Activated CD8-positive, alpha-beta memory T cell treated with anti-CD3 and anti-CD28 coated beads, Interleukin-2, amount 50 U/mL, for 48 hours (primary cell): Measurements from ENCODE around the gene KIF1A.

ENCODE experiments used
- DNase-seq: peaks from one replicate; pipeline ENCODE4 v3.0.0-alpha.2; 2020

The KIF1A gene

DNA sequence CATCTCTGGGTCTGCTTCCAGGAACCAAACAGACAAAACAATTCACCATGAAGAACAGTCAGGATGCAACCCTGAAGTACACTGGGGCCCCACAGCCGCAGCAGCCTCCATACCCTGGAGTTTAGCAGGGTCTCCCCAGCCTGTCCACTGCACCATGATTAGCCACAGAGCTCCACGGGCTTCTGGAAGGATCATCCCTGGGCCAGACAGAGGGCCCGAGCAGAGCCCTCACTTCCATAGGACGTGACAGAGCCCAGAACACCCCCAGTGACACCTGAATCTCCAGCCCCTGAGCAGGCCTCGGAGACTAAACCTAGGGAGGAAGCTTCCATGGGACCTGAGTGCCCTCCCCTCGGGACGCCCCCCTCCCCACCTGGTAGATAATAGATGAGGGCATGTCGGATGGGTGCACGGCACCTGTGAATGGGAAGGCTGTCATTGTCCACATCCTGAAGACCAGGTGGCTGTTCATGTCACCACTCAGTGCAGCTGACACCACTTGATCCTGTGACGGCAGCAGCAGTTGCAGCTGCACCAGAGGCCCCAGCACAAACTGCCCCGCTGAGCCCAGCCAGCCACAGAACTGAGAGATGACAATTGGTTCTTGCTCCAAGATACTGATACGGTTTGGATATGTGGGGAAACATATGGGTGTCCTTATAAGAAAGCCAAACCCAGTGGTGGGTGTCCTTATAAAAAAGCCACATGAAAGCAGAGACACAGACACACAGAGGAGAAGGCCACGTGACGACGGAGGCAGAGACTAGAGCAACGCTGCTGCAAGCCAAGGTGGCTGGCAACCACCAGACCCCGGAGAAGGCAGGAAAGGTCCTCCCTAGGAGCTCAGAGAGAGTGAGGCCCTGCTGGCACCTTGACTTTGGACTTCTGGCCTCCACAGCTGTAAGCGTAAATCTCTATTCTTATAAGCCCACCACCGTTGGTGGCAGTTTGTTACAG, 23.2 kb downstream of the KIF1A start:
- no peak for DNase-seq

DNA sequence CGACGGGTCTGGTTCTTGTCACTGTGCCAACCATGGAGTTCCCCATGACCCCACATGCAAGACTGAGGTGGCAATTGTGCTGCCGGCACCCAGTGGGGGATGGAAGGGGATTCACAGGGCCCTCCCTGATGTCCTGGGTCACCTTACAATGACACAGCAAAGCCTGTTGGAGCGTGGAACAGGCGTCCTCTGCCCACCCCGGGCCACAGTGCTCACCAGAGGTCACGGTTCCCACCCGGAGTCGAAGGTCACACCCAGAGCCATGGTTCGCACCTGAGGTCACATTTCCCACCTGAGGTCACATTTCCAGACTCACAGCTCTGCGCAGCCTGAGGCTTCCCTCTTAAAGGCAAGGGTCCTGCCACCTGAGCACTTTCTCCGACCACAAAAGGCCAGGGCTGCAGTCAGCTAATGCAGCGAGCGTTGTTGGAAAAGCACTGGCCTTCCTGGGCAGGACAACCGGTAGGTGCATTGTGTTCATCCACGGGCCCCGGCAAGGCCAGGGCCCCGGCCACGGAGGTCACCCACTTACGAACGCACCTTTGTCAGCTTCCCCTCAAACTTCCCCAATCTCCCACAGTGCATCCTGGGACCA, 24.0 kb downstream of the KIF1A start:
- no peak for DNase-seq

DNA sequence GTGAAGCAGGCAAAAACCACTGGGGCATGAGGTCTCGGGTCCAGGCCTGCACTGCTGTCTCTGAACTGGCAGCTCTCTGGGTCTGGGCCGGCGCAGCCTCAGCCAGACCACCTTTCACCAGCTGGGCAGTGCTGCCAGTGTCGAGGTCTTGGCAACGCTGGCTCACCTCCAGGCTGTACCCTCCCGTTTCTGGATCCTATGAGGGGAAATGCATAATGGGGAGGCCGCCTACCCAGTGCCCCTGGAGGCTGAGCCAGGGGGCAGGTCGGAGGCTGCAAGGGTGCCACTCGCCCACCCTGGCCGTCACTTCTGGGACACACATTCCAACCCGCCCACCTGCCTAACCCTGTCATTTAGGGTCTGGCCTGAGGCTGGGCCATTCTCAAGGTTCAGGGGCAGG, 24.6 kb downstream of the KIF1A start:
- no peak for DNase-seq

DNA sequence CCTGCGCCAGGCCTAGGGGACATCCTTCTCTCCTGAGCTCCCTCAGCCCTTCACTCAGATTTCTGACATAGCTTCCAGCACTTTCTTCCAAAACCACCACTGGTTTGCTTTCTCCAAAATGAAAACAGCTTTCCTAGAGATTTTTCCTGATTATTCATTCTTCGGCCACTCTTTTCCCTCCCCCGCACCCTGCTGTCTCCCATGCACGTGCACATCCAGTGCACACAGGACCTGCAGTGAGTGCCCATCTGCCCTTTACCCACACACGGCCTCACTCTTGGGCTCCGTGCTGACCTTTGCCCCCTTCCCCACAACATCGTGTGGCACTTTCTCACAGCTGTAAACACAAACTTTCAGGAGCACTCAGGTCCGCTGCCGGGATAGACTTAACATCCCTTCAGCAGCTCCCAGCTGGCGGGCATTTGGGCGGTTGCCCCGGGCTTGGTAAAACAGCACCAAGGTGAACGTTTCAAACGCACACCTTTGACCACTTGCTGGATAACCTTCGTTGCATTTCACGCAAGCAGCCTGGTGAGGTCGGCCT, 25.8 kb downstream of the KIF1A start:
- no peak for DNase-seq

DNA sequence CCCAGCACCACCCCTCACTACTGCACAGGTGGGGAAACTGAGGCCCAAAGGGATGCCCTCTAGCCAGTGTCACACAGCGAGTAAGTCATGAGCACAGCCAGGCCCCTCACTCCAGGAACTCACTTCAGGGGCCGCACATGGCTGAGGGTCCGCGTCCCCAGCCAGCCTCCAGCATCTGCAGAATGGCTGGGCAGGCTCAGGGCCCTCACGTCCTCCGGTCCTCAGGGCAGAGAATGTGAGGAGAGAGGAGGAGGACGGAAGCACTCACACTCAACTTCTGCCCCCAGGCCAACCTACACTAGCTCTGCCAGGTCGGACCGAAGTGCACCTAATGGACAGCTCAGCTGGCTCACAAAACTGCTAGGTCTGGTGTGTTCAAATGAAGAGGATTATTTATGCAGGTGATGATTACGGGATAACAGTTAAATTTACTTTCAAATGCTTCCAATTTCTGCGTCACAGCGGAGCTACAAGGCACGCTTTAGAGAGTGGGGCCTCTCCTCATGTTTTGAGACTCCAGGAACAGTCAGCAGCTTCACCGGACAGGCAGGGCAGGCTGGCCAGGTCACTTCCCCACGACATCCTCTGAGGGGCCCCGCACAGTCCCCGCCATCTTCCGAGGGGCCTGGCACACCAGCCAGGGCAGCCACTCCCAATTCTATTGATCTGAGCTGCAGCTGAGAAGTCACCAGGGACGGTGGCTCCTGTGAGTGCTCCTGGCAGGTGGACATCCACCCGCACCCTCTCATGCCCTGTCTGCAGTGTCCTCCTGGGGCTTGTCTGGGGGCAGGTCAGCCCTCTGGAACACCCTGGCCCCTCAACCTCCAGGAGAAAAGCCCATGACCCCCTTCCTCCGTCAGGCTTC, 26.5 kb downstream of the KIF1A start:
- DNase-seq = no peak

DNA sequence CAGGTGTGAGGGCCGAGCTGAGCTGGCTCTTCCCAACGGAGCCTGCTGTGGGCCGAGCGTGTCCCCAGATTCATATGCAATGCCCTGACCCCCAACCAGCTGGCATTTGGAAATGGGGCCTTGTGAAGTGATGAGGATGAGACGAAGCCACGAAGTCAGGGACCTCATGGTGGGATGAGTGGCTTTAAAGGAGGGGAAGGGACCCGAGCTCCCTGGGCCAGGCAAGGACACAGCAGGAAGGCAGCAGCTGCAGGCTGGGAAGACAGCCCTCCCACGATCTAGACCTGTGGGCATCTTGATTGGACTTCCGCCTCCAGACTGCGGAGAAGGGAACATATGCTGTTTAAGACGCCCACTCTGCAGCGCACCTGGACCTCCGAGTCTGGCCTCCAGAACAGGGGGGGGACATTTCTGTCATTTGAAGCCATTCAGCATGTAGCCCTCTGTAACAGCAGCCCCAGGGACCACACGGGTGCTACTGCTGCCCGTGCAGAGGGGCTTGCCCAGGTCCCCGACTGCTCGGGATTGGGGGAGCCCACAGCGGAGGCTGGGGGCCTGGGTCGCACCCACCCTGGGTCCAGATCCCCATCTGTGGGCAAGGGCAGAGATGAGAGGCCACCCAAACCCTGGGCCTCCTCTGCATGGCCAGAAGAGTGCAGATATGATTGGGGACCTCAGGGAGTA, 27.2 kb downstream of the KIF1A start:
- no peak for DNase-seq

DNA sequence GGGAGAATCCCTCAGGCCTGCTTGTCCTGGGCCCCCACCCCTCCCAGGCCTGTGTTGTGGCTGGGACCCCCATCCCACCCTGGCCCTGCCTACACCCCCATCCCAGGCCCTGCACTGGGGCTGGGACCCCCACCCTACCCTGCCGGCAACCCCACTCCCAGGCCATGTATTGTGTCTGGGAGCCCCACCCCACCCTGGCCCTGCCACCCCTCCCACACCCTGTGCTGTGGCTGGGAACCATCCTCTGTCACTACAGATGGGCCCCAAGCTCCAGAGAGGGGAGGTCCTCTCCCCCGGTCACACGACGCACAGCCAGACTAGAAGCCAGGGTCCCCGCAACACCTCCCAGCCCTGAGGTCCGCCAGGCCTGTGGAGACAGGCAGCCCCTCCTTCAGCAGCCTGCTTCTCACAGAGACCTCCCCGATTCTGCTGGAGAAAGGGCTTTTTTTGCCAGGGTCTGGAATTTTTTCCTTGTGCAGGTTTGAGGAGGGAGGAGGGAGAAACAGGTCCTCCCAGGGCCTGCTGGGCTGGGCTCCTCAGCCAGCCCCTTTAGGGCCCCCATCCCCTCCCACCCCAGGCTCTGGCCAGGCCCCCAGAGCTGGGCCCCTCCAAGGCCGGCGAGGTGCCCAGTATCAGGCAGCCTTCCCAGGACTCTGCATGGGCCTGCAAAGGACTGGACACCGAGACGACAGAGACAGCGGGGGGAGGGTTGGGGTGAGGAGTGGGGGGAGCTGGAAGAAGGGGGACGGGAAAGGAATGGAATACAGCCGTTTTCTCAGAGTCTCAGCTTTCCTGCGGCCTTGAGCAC, 28.0 kb downstream of the KIF1A start:
- no peak for DNase-seq

DNA sequence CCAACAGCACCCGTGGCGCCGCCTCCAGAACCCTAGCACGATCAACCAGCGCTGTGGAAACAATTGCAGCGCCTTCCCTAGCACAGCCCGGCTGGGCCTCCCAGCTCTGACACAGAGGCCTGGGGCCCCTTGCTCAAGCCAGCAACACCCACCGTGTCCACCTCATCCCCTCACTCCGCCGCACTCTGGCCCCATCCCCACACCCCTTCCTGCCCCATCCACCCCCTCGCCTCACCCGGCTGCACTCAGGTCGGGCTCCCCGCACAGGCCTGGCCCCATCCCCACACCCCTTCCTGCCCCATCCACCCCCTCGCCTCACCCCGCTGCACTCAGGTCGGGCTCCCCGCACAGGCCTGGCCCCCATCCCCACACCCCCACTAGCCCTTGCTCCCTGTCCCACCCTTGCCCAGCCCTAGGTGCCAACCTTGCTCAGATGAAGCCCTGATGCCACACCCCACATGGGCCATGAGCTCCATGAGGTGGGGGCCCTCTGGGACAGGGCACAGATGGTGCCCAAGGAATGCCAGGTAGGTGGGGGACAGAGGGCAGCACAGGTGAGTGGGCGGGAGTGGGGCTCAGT, 28.7 kb downstream of the KIF1A start:
- DNase-seq = no peak

DNA sequence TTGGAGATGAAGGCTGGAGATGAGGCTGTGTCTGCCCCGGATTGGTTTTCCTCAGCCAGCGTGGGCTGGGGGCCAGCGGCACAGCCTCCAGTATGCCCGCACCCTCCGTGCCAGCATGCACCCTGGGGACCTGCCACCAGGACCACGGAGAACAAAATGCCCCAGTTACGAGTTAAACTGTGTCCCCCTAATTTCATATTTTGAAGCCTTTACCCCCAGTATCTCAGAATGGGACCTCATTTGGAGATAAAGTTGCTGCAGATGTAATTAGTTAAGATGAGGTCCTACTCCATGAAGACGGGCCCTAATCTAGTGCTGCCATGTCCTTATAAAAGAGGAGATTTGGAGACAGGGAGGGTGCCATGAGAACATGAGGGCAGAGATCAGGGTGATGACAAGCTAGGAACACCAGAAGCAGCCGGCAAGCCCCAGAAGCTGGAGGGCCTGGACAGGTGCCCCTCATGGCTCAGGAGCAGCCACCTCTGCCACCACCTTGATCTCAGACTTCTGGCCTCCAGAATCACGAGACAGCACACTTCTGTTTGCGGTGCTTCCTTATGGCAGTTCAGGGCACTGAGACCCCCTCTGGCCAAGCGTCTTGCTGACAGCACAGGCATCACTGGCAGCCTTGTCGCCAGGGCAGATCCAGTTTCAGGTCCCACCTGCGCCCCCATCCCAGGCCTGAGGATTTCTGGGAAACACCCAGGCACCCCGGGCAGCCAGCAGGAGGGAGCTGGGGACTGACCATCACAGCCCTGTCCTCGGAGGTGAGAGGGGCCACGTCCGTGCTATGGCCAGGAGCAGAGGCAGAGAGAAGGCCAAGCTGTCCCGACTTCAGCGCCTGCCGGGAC, 29.4 kb downstream of the KIF1A start:
- no peak for DNase-seq

DNA sequence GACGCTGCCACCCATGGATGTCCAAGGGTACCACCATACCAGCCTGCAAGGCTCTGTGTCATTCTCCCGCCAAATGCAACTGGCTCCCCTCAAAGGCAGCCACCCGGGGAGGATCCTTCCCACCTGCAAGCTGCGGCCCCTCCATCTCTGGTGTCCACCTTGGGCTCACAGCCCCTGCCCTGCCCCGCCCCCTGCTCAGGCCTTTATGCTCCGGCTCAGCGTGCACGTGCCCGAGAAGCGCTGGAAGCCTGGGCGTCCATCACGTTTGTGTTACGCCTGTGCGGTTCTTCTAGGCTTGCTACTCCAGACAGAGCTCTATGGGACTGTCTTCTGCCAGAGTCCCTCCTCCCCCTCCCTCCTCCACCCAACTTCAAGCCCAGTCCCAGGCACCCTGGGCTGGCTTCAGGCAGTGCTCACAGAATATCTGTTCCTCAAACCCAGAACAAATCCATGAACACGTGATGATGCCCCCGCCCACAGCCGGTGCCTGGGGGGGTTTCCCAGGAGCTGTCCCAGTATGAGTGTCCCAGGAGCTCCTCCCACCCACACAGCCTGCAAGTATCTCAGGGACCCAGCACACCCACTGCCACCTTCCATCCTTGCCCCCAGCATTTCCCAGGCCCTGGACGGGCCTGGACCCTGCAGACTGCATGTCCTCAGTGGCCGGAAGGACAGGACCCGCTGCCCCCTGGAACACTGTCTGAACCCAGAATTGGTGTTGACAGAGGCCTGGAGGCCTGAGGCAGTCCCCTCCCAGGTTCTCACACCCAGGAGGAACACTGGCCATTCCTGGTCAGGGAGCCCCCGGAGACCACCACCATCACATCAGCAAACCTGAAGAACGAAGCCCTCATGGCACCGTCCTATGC, 30.3 kb downstream of the KIF1A start:
- no peak for DNase-seq

DNA sequence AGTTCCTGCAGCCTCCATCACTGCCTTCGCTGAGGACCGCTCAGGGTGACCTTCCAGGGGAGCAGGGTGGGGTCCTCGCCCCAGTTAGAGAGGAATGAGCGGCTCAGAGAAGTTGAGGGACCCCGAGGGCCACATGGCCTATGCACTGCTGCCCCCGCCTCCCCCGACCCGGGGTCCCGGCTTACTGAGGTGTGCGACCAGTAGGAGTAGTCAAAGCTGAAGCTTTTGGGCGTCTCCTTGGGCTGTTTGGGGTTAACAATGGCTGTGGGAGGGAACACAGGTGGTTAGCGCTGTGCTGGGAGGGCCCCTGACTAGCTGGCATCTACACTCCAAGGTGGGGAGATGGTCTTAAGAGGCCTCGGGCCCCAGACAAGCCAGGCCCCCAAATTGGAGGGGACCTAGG, 31.0 kb downstream of the KIF1A start:
- no peak for DNase-seq

DNA sequence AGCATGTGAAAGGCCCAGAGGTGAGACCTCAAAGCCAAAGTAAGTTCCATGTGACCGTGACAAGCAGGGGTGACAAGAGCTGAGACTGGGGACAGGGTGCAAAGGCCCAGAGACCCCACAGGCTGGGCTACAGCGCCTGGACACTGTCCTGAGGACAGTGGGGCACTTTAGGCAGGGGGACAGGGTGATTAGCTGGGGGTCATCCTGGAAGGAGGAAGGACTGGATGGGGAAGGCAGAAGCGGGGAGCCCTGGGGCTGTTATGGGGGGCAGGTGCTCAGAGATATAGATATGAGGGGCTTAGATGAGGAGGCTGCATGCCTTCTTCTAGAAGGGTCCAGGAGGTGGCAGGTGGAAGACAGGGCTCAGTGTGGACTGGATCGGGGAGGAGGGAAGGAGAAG, 31.5 kb downstream of the KIF1A start:
- no peak for DNase-seq

DNA sequence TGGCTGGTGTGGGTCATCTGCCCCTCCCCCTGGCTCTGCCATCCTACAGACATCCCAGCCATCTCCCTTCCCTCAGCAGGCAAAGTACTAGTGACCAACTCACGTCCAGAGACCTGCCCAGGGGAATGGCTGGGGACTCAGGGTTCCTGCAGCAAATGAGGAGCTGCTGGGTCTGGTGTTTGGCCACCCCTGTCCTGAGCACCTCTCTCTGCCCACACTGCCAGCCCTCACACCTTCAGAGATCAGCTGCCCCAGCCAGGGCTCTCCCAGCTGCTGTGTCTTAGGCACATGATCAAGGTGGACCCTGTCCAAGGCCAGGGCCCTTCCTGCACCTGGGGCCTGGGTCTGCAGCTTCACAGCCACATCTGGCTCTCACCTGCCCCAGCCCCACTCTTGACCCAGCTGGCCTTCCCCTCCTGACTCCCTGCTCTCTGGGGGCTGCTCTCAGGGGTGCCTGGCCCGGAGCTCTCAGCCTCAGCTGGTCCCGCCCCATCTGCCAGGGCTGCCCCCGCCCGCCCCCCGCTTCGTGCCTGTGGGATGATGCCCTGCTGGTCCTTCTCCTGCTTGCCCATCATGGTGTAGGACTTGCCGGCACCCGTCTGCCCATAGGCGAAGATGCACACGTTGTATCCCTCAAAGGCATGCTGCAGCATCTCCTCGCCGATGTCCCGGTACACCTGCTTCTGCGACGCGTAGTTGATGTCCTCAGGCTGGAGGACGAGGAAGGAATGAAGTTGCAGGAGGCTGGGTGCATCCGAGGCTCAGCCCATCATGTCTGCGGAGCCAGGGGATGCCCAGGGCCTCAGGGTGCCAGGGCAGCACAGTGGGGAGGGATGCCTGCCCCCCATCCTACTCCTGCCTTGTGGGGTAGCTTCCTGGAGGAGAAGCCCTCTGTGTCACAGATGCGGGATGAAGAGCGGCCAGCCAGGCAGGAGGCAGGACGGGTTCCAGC, 32.2 kb downstream of the KIF1A start:
- DNase-seq = no peak

DNA sequence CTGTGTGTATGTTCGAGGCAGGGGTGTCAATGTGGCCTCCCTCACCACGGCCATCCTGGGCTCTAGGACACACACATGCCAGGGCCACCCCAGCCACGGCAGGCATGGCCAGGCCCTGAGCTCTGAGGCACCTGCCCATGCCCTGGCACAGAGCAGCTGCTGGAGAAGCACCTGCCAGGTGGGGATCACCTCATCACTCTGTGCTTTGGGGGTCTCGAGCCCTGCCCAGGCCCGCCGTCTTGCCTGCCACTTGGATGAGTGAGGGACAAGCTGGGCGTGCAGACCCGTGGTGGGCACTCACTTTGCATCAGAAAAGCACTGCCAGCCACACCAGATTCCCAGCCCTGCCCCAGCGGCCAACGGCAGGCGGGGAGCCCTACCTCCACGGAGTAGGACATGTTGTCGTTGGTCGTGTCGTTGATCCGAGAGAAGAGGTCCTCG, 33.1 kb downstream of the KIF1A start:
- DNase-seq = no peak

DNA sequence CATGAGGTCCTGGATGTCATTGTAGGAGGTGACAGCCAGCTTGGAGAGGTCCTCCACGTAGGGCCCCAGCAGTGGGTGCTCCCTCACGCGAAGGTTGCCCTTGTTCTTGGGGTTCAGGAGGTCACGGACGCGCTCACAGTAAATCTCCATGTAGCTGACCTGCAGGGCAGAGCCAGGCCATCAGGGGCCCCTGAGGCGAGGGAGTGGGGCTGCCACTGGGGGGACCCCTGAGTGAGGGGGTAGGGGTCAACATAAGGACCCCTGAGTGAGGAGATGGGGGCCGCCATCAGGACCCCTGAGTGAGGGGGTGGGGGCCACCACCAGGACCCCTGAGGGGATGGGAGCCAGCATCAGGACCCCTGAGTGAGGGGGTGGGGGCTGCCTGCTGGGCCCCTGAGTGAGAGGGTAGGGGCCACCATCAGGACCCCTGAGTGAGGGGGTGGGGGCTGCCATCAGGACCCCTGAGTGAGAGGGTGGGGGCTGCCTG, 33.6 kb downstream of the KIF1A start:
- no peak for DNase-seq

DNA sequence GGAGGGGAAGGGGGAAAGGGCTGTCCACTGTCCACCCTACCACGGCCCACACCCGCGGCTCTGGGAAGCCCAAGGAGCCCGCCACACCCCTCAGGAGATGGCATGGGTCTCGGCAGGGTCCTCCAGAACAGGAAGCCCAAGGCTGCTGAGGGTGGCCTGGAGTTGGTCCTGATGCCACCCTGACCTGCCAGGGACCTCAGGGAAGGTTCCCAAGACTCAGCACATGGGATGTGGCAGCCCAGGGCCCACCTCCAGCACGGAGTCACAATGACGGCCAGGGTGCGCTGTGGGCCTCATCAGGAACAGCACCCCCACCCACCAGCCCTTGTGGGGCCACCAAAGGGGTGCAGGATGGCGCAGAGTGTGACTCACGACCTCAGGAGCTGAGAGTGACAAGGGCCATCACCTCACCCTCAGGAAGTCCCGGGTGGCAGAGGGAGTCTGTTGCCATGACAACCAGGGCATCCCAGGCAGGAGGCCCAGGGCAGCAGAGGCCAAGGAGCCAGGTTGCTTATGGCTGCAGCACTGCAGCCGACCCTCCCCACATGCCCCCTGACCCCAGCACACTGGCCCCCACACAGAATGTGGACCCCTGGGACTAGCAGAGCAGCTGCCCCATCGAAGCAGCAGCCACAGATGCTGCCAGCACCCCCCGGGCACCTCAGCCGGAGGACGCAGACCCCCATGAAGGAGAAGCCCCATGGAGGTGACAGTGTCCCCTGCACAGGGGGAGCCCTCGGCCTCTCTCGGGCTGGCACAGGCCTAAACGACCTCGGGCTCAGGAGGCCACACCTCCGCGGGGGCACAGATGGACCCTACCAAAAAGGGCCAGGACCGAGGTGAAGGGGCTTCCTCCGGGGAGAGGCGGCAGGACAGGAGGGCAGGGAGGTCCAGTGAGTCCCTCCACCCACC, 34.3 kb downstream of the KIF1A start:
- no peak for DNase-seq
